CD4-positive, alpha-beta T cell treated with Interleukin-17A for 4 hours (primary cell): ENCODE measurements around the gene HTT.

Source experiments
- DNase-seq: peaks from one replicate; pipeline ENCODE4 v3.0.0-alpha.2; 2020; ENCODE audit warnings: mixed read lengths

HTT gene

GRCh38 chr4:3239998-3240920 lies 165.8 kb downstream of the HTT start:
- no peak for DNase-seq

GRCh38 chr4:3240936-3241522 lies 166.5 kb downstream of the HTT start:
- no peak for DNase-seq

GRCh38 chr4:3241898-3242524 lies 167.5 kb downstream of the HTT start:
- DNase-seq = no peak

- peak; percentile 38 for DNase-seq
Observed at GRCh38 chr4:3243136-3243780, 168.8 kb downstream of the HTT start.

GRCh38 chr4:3244002-3244401 lies 169.5 kb downstream of the HTT start:
- DNase-seq = no peak

- no peak for DNase-seq
Observed at GRCh38 chr4:3244747-3245146, 170.3 kb downstream of the HTT start.

GRCh38 chr4:3245676-3246075 lies 171.2 kb downstream of the HTT start:
- DNase-seq = no peak

GRCh38 chr4:3246458-3247398 lies 172.2 kb downstream of the HTT start:
- DNase-seq = no peak

GRCh38 chr4:3247399-3248177 lies 173.1 kb downstream of the HTT start:
- no peak for DNase-seq

- DNase-seq = no peak
Observed at GRCh38 chr4:3248178-3248480, 173.6 kb downstream of the HTT start.

GRCh38 chr4:3248811-3249661 lies 174.6 kb downstream of the HTT start, which contains the start of gene MSANTD1:
Gene MSANTD1, plus strand, starts transcription at chr4:3249159. Its CDS starts 64 bp downstream, at chr4:3249223.
- no peak for DNase-seq

- DNase-seq = no peak
Observed at GRCh38 chr4:3249711-3250437, 175.4 kb downstream of the HTT start.

GRCh38 chr4:3250438-3250955 lies 176.0 kb downstream of the HTT start:
- DNase-seq = no peak

- DNase-seq = no peak
Observed at GRCh38 chr4:3250956-3251690, 176.6 kb downstream of the HTT start.

GRCh38 chr4:3251691-3252479 lies 177.4 kb downstream of the HTT start:
- no peak for DNase-seq

GRCh38 chr4:3252480-3252828 lies 178.0 kb downstream of the HTT start:
- no peak for DNase-seq

- DNase-seq = no peak
Observed at GRCh38 chr4:3252831-3253641, 178.6 kb downstream of the HTT start.
